ENCODE results near the gene RAB5IF. TPM values are rescaled to one million over a fixed set of nuclear protein-coding genes. Genes with fewer than 3 reads are reported as not detected.

The RAB5IF gene
- total RNA-seq, 6 donors from 2014 or later: 57.6 to 124 (median 80.3) TPM

GRCh38 chr20:36646678-36647077 lies 41.1 kb downstream of the RAB5IF start:
- ATAC-seq (ENCODE audit: low FRiP score in 2 of 2) (no peak), DNase-seq (no peak)
- H3K9me3 ChIP-seq: no peaks in the 10 kb centered on the region
- peaks cover 0 to under 1% (median 0%) of the 10 kb centered on the region in 4 donors for H3K36me3 ChIP-seq
- WGBS, 2 donors: 88 to 97% methylated on average over 3 of the region's 3 CpGs
- no peak for TF ChIP-seq CTCF (IDR thresholded peaks at IDR 0.05)
- no peak for TF ChIP-seq POLR2AphosphoS5 (IDR thresholded peaks at IDR 0.05)
- no peak for TF ChIP-seq POLR2A (IDR thresholded peaks at IDR 0.05)
- no peak for TF ChIP-seq EP300 (IDR thresholded peaks at IDR 0.05)
- no peaks in the 10 kb centered on the region for H3K4me1 ChIP-seq
- H3K4me3 ChIP-seq: no peak overlapping the region
- no peaks in the 10 kb centered on the region for H3K27me3 ChIP-seq
- no peak overlapping the region for H3K27ac ChIP-seq

DNA sequence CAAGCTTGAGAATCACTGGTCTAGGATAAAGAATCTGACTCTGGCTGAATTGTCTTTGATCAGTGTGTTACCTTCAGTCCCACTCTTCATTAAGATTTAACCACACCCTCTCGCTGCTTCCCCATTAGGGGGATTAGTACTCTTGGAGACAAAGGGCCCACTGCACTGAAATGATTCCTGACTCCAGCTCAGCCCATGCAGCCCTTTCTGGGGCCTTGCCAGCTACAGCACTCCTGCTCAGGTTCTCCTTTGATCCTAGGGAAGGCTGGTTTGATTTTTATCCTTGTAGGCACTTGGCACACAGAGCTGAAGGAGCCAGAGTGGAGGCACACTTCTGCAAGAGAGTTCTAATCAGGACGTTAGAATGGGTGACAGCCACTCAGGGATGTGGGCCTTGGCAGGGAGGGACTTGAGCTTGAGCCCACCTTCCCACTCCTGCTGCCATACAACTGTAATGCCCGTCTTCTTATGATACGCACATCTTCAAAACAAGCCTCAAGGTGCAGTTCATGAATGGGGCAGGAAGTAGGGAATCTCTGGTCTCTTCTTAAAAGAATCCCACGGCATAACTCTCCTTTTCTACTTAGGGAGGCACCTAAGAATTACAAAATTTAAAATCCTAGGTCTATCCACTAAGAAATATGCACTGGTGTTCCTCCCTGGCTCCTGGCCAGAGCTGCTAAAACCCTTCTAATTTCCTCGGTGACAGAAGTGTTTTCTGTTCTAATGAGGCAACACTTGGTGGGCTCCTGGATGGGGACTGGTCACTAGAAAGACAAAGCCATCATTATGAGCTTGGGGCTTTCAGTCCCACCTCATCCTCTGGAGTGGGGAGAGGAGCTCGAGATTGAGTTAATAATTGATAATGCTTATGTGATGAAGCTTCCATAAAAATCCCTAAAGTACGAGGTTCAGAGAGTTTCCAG lies 41.9 kb downstream of the RAB5IF start:
- Histone ChIP-seq H3K27ac (no peak overlapping the region), H3K36me3 (peaks cover 0 to 7% (median 2%) of the 10 kb centered on the region in 4 donors), H3K4me1 (no peaks in the 10 kb centered on the region), H3K4me3 (no peak overlapping the region), H3K27me3 (no peaks in the 10 kb centered on the region), H3K9me3 (no peaks in the 10 kb centered on the region)
- TF ChIP-seq POLR2AphosphoS5 (IDR thresholded peaks at IDR 0.05) (no peak), POLR2A (IDR thresholded peaks at IDR 0.05) (no peak), CTCF (IDR thresholded peaks at IDR 0.05) (no peak), EP300 (IDR thresholded peaks at IDR 0.05) (no peak)
- DNase-seq (no peak), ATAC-seq (ENCODE audit: low FRiP score in 2 of 2) (no peak)
- WGBS, 2 donors: 68 to 74% methylated on average over 8 of the region's 8 CpGs

- 91 to 93% methylated on average over 9 of the region's 9 CpGs for WGBS, 2 donors
- TF ChIP-seq POLR2A (IDR thresholded peaks at IDR 0.05): no peak
- H3K36me3 ChIP-seq: peaks cover 0 to 56% (median 20%) of the 10 kb centered on the region in 4 donors
- H3K27ac ChIP-seq: no peak overlapping the region
- H3K9me3 ChIP-seq: no peaks in the 10 kb centered on the region
- H3K4me1 ChIP-seq: no peaks in the 10 kb centered on the region
- H3K27me3 ChIP-seq: no peaks in the 10 kb centered on the region
- ATAC-seq (ENCODE audit: low FRiP score in 2 of 2) (no peak), DNase-seq (no peak)
- no peak overlapping the region for H3K4me3 ChIP-seq
Measured at GRCh38 chr20:36653456-36653855, 47.9 kb downstream of the RAB5IF start.

- DNase-seq (no peak), ATAC-seq (ENCODE audit: low FRiP score in 2 of 2) (no peak)
- no peak overlapping the region for H3K4me3 ChIP-seq
- WGBS, 2 donors: 96 to 100% methylated on average over 3 to 8 of the region's 8 CpGs
- TF ChIP-seq CTCF (IDR thresholded peaks at IDR 0.05) (no peak), POLR2AphosphoS5 (IDR thresholded peaks at IDR 0.05) (no peak), POLR2A (IDR thresholded peaks at IDR 0.05) (no peak), EP300 (IDR thresholded peaks at IDR 0.05) (no peak)
- H3K27me3 ChIP-seq: no peaks in the 10 kb centered on the region
- H3K36me3 ChIP-seq: peaks cover 0 to 62% (median 21%) of the 10 kb centered on the region in 4 donors
- no peaks in the 10 kb centered on the region for H3K9me3 ChIP-seq
- H3K4me1 ChIP-seq: no peaks in the 10 kb centered on the region
- H3K27ac ChIP-seq: no peak overlapping the region
Measured at GRCh38 chr20:36654506-36654905, 48.9 kb downstream of the RAB5IF start.

DNA sequence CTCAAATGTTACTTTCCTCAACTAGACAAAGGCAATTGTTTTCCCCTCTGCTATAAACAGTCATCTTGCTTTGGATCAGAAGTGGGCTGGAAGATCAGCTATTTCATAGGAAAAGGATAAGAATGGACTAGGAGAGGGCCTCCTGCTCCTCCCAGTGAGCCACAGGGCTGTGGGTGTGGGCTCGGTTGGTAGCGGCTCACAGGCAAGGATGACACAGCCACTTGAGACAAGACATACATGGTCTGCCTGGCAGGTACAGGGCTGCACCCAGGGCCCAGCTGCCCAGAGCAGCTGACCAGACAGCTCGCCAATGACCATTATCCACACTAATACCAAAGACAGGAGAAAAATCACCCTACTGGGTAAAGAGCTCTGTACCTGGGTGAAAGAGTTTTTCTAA lies 49.4 kb downstream of the RAB5IF start:
- Histone ChIP-seq H3K36me3 (peaks cover 0 to 66% (median 25%) of the 10 kb centered on the region in 4 donors), H3K4me3 (no peak overlapping the region), H3K27me3 (no peaks in the 10 kb centered on the region), H3K27ac (no peak overlapping the region), H3K9me3 (no peaks in the 10 kb centered on the region), H3K4me1 (no peaks in the 10 kb centered on the region)
- ATAC-seq (ENCODE audit: low FRiP score in 2 of 2): no peak
- TF ChIP-seq POLR2AphosphoS5 (IDR thresholded peaks at IDR 0.05): no peak
- TF ChIP-seq EP300 (IDR thresholded peaks at IDR 0.05): no peak
- TF ChIP-seq POLR2A (IDR thresholded peaks at IDR 0.05): no peak
- TF ChIP-seq CTCF (IDR thresholded peaks at IDR 0.05): no peak
- 97 to 100% methylated on average over 3 of the region's 3 CpGs for WGBS, 2 donors
- DNase-seq: no peak
